ENCODE measurements around the gene PREP. TPM values are rescaled to one million over a fixed set of nuclear protein-coding genes. Genes with fewer than 3 reads are reported as not detected.

PREP gene
- total and polyA plus RNA-seq, 7 experiments from 2014 or later = 22.2 to 51.1 (median 33.4) TPM

DNA sequence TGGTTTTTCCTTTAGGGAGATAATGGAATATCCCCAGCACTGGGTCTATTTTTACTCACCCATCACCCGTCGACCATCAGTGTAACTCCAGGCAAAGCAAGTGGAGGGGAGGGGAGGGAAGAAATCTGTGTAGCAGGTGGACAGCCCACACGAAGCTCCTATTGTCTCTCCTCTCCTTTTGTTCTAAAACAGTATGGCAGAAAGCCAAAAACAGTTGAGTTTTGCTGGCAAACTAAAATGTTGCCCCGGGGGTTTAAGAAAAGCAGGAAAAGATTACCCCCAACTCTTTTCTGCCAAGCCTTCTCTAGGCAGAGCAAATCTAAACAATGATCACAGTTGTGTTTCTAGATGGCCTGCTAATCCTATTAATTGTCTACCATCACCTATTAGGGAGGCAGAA, 89.7 kb downstream of the PREP start:
- POLR2A ChIA-PET = no interaction called here
- Histone ChIP-seq H3K4me3 (ENCODE audit: low read length) (no peak overlapping the region), H3K9me3 (ENCODE audit: control insufficient read depth in 2 of 3, low read length in 3 of 3) (no peaks in the 10 kb centered on the region), H3K27ac (ENCODE audit: low read depth, low read length) (no peak overlapping the region), H3K36me3 (ENCODE audit: control insufficient read depth in 2 of 3, insufficient read depth in 3 of 3, low read length in 3 of 3) (peaks cover 0 to 43% (median 0%) of the 10 kb centered on the region in 3 experiments), H3K4me1 (ENCODE audit: control insufficient read depth in 2 of 2, insufficient read depth in 2 of 2, low read length in 2 of 2) (no peaks in the 10 kb centered on the region), H3K27me3 (ENCODE audit: control insufficient read depth in 2 of 2, insufficient read depth in 2 of 2, low read length in 2 of 2) (no peaks in the 10 kb centered on the region)
- Mint-ChIP-seq H3K4me1 (peaks cover 0 to 5% (median 0%) of the 10 kb centered on the region in 7 donors), H3K27ac (no peak overlapping the region), H3K36me3 (peaks cover 19 to 57% (median 35%) of the 10 kb centered on the region in 5 donors), H3K27me3 (no peaks in the 10 kb centered on the region), H3K9me3 (no peaks in the 10 kb centered on the region), H3K4me3 (no peak overlapping the region)
- DNase-seq = no peak
- intact Hi-C loops (cut with micrococcal nuclease) = no loop called here
- ATAC-seq = no peak
- CTCF ChIA-PET = no interaction called here

DNA sequence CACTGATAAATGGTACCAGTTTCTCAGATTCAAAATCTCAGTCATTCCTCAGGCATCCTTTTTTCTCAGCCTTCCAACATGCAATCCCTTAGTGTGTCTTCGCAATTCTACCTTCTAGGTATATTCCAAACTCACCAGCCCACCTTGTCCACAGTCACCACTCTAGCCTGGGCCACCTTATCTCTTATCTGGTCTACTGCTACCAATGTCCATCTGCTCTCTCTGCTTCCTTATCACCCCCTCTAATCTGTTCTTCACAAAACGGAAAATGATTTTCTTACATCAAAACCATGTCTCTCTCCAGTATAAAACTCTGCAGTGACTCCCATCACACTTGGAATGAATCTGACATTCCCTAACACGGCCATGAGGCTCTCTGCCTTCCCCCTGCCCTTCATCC, 91.9 kb downstream of the PREP start:
- CTCF ChIA-PET = no interaction called here
- H3K27ac Mint-ChIP-seq = no peak overlapping the region
- no peak overlapping the region for H3K4me3 Mint-ChIP-seq
- no peaks in the 10 kb centered on the region for H3K27me3 Mint-ChIP-seq
- intact Hi-C loops (cut with micrococcal nuclease) = no loop called here
- H3K4me3 ChIP-seq (ENCODE audit: low read length) = no peak overlapping the region
- POLR2A ChIA-PET = no interaction called here
- no peaks in the 10 kb centered on the region for H3K9me3 Mint-ChIP-seq
- DNase-seq (no peak), ATAC-seq (no peak)
- H3K4me1 Mint-ChIP-seq = peaks cover 0 to 4% (median 0%) of the 10 kb centered on the region in 7 donors
- H3K36me3 ChIP-seq (ENCODE audit: control insufficient read depth in 2 of 3, insufficient read depth in 3 of 3, low read length in 3 of 3) = peaks cover 0 to 40% (median 0%) of the 10 kb centered on the region in 3 experiments
- no peaks in the 10 kb centered on the region for H3K27me3 ChIP-seq (ENCODE audit: control insufficient read depth in 2 of 2, insufficient read depth in 2 of 2, low read length in 2 of 2)
- no peak overlapping the region for H3K27ac ChIP-seq (ENCODE audit: low read depth, low read length)
- no peaks in the 10 kb centered on the region for H3K4me1 ChIP-seq (ENCODE audit: control insufficient read depth in 2 of 2, insufficient read depth in 2 of 2, low read length in 2 of 2)
- peaks cover 14 to 55% (median 30%) of the 10 kb centered on the region in 5 donors for H3K36me3 Mint-ChIP-seq
- H3K9me3 ChIP-seq (ENCODE audit: control insufficient read depth in 2 of 3, low read length in 3 of 3) = no peaks in the 10 kb centered on the region

- CTCF ChIA-PET = no interaction called here
- POLR2A ChIA-PET = no interaction called here
Observed at GRCh38 chr6:105310371-105310770, 92.5 kb downstream of the PREP start.

DNA sequence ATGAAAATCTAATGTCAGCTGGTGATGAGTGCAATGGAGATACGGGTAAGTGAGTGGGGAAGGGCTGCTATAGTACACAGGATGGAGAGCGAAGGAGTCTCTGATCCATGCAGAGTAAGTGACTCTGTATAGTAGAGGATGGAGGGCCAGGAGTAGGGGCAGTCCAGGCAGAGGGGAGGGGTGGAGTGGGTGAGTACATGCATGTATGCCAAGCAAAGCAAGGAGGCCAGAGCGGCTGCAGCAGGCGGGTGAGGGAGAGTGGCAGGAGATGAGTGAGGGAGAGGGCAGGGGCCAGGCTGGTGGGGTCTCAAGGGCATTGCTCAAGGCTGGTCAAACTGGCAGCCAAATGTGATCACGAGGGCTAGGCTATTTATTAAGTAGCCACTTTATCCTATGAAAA, 94.0 kb downstream of the PREP start:
- Histone ChIP-seq H3K27me3 (ENCODE audit: control insufficient read depth in 2 of 2, insufficient read depth in 2 of 2, low read length in 2 of 2) (no peaks in the 10 kb centered on the region), H3K4me3 (ENCODE audit: low read length) (no peak overlapping the region), H3K4me1 (ENCODE audit: control insufficient read depth in 2 of 2, insufficient read depth in 2 of 2, low read length in 2 of 2) (no peaks in the 10 kb centered on the region), H3K27ac (ENCODE audit: low read depth, low read length) (no peak overlapping the region), H3K36me3 (ENCODE audit: control insufficient read depth in 2 of 3, insufficient read depth in 3 of 3, low read length in 3 of 3) (peaks cover 0 to 25% (median 0%) of the 10 kb centered on the region in 3 experiments), H3K9me3 (ENCODE audit: control insufficient read depth in 2 of 3, low read length in 3 of 3) (no peaks in the 10 kb centered on the region)
- CTCF ChIA-PET = no interaction called here
- H3K4me1 Mint-ChIP-seq = peaks cover 0 to 3% (median 0%) of the 10 kb centered on the region in 7 donors
- no peak for DNase-seq
- H3K9me3 Mint-ChIP-seq = no peaks in the 10 kb centered on the region
- ATAC-seq = no peak
- no peaks in the 10 kb centered on the region for H3K27me3 Mint-ChIP-seq
- H3K36me3 Mint-ChIP-seq = peaks cover 6 to 52% (median 22%) of the 10 kb centered on the region in 5 donors
- POLR2A ChIA-PET = no interaction called here
- H3K27ac Mint-ChIP-seq = peak overlapping the region in 1 of 9 donors; percentile 9
- intact Hi-C loops (cut with micrococcal nuclease) = no loop called here
- H3K4me3 Mint-ChIP-seq = no peak overlapping the region

More at GRCh38 chr6:105310371-105310770, 92.5 kb downstream of the PREP start:
- H3K36me3 ChIP-seq (ENCODE audit: control insufficient read depth in 2 of 3, insufficient read depth in 3 of 3, low read length in 3 of 3) = peaks cover 0 to 38% (median 0%) of the 10 kb centered on the region in 3 experiments
- no peak for DNase-seq
- Mint-ChIP-seq H3K36me3 (peaks cover 10 to 52% (median 31%) of the 10 kb centered on the region in 5 donors), H3K27me3 (no peaks in the 10 kb centered on the region), H3K4me3 (no peak overlapping the region), H3K27ac (no peak overlapping the region), H3K4me1 (peaks cover 0 to 3% (median 0%) of the 10 kb centered on the region in 7 donors), H3K9me3 (no peaks in the 10 kb centered on the region)
- no peak for ATAC-seq
- H3K9me3 ChIP-seq (ENCODE audit: control insufficient read depth in 2 of 3, low read length in 3 of 3) = no peaks in the 10 kb centered on the region
- no peak overlapping the region for H3K27ac ChIP-seq (ENCODE audit: low read depth, low read length)
- no peak overlapping the region for H3K4me3 ChIP-seq (ENCODE audit: low read length)
- intact Hi-C loops (cut with micrococcal nuclease) = no loop called here
- no peaks in the 10 kb centered on the region for H3K4me1 ChIP-seq (ENCODE audit: control insufficient read depth in 2 of 2, insufficient read depth in 2 of 2, low read length in 2 of 2)
- no peaks in the 10 kb centered on the region for H3K27me3 ChIP-seq (ENCODE audit: control insufficient read depth in 2 of 2, insufficient read depth in 2 of 2, low read length in 2 of 2)

DNA sequence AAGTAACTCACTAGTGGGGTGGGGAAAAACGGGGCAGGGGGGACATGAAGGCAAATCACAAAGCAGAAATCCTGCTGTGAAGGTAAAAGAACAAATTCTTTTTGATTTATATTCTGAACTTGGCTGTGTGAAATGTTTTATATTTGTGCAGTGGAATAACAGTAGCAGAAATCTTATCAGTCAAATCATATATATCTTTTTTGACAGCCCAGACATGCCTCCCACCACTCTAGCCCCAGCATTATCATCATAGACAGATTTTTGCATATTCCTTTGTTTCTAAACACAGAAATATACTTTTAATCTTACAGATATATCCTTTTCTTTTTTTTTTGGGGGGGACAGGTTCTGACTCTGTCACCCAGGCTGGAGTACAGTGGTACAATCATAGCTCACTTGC, 97.4 kb downstream of the PREP start:
- no peak overlapping the region for H3K27ac ChIP-seq (ENCODE audit: low read depth, low read length)
- H3K36me3 ChIP-seq (ENCODE audit: control insufficient read depth in 2 of 3, insufficient read depth in 3 of 3, low read length in 3 of 3) = peaks cover 0 to 27% (median 0%) of the 10 kb centered on the region in 3 experiments
- H3K4me1 ChIP-seq (ENCODE audit: control insufficient read depth in 2 of 2, insufficient read depth in 2 of 2, low read length in 2 of 2) = no peaks in the 10 kb centered on the region
- Mint-ChIP-seq H3K36me3 (peaks cover 5 to 64% (median 45%) of the 10 kb centered on the region in 5 donors), H3K27me3 (no peaks in the 10 kb centered on the region), H3K4me3 (no peak overlapping the region), H3K27ac (no peak overlapping the region), H3K9me3 (no peaks in the 10 kb centered on the region), H3K4me1 (peaks cover 0 to 3% (median 0%) of the 10 kb centered on the region in 7 donors)
- ATAC-seq (no peak), DNase-seq (no peak)
- no peaks in the 10 kb centered on the region for H3K27me3 ChIP-seq (ENCODE audit: control insufficient read depth in 2 of 2, insufficient read depth in 2 of 2, low read length in 2 of 2)
- no peaks in the 10 kb centered on the region for H3K9me3 ChIP-seq (ENCODE audit: control insufficient read depth in 2 of 3, low read length in 3 of 3)
- POLR2A ChIA-PET = no interaction called here
- no peak overlapping the region for H3K4me3 ChIP-seq (ENCODE audit: low read length)
- intact Hi-C loops (cut with micrococcal nuclease) = no loop called here
- CTCF ChIA-PET = no interaction called here

- H3K27me3 Mint-ChIP-seq = no peaks in the 10 kb centered on the region
- ChIA-PET CTCF (no interaction called here), POLR2A (no interaction called here)
- no peak for ATAC-seq
- Histone ChIP-seq H3K4me3 (ENCODE audit: low read length) (no peak overlapping the region), H3K27ac (ENCODE audit: low read depth, low read length) (no peak overlapping the region), H3K4me1 (ENCODE audit: control insufficient read depth in 2 of 2, insufficient read depth in 2 of 2, low read length in 2 of 2) (no peaks in the 10 kb centered on the region), H3K9me3 (ENCODE audit: control insufficient read depth in 2 of 3, low read length in 3 of 3) (no peaks in the 10 kb centered on the region), H3K27me3 (ENCODE audit: control insufficient read depth in 2 of 2, insufficient read depth in 2 of 2, low read length in 2 of 2) (no peaks in the 10 kb centered on the region), H3K36me3 (ENCODE audit: control insufficient read depth in 2 of 3, insufficient read depth in 3 of 3, low read length in 3 of 3) (peaks cover 0 to 27% (median 0%) of the 10 kb centered on the region in 3 experiments)
- intact Hi-C loops (cut with micrococcal nuclease) = no loop called here
- peaks cover 0 to 3% (median 0%) of the 10 kb centered on the region in 7 donors for H3K4me1 Mint-ChIP-seq
- no peak overlapping the region for H3K27ac Mint-ChIP-seq
- no peak for DNase-seq
- H3K9me3 Mint-ChIP-seq = no peaks in the 10 kb centered on the region
- no peak overlapping the region for H3K4me3 Mint-ChIP-seq
- peaks cover 5 to 67% (median 46%) of the 10 kb centered on the region in 5 donors for H3K36me3 Mint-ChIP-seq
Observed at GRCh38 chr6:105304825-105305224, 98.1 kb downstream of the PREP start.

- H3K4me1 ChIP-seq (ENCODE audit: control insufficient read depth in 2 of 2, insufficient read depth in 2 of 2, low read length in 2 of 2) = no peaks in the 10 kb centered on the region
- Mint-ChIP-seq H3K4me3 (no peak overlapping the region), H3K27me3 (no peaks in the 10 kb centered on the region), H3K36me3 (peaks cover 5 to 69% (median 46%) of the 10 kb centered on the region in 5 donors), H3K27ac (peak overlapping the region in 1 of 9 donors; percentile 19), H3K9me3 (no peaks in the 10 kb centered on the region), H3K4me1 (peaks cover 0 to 3% (median 0%) of the 10 kb centered on the region in 7 donors)
- H3K4me3 ChIP-seq (ENCODE audit: low read length) = no peak overlapping the region
- intact Hi-C loops (cut with micrococcal nuclease) = no loop called here
- no peak overlapping the region for H3K27ac ChIP-seq (ENCODE audit: low read depth, low read length)
- no peaks in the 10 kb centered on the region for H3K9me3 ChIP-seq (ENCODE audit: control insufficient read depth in 2 of 3, low read length in 3 of 3)
- DNase-seq (no peak), ATAC-seq (no peak)
- POLR2A ChIA-PET = no interaction called here
- H3K36me3 ChIP-seq (ENCODE audit: control insufficient read depth in 2 of 3, insufficient read depth in 3 of 3, low read length in 3 of 3) = peaks cover 0 to 24% (median 0%) of the 10 kb centered on the region in 3 experiments
- no peaks in the 10 kb centered on the region for H3K27me3 ChIP-seq (ENCODE audit: control insufficient read depth in 2 of 2, insufficient read depth in 2 of 2, low read length in 2 of 2)
- CTCF ChIA-PET = no interaction called here
Observed at GRCh38 chr6:105304366-105304765, 98.5 kb downstream of the PREP start.
